Glutamatergic neuron (in vitro differentiated cells): ENCODE results near the gene RESP18. TPM values are rescaled to one million over a fixed set of nuclear protein-coding genes. Genes with fewer than 3 reads are reported as not detected.

Source experiments
- DNase-seq: peaks from one replicate; pipeline ENCODE4 v3.0.0; 2022
- H3K27ac Mint-ChIP-seq: one replicate; pipeline ENCODE4 v1.8.0; 2020; ENCODE audit warnings: mild to moderate bottlenecking, mixed read lengths, inconsistent platforms; ENCODE audit not compliant: unreplicated experiment
- H3K27me3 Mint-ChIP-seq: one replicate; pipeline ENCODE4 v1.8.0; 2020; ENCODE audit warnings: mild to moderate bottlenecking, moderate library complexity, mixed read lengths, inconsistent platforms; ENCODE audit not compliant: unreplicated experiment
- H3K36me3 Mint-ChIP-seq: one replicate; pipeline ENCODE4 v1.8.0; 2020; ENCODE audit warnings: mild to moderate bottlenecking, mixed read lengths, inconsistent platforms; ENCODE audit not compliant: unreplicated experiment
- H3K4me1 Mint-ChIP-seq: one replicate; pipeline ENCODE4 v1.8.0; 2020; ENCODE audit warnings: mild to moderate bottlenecking, low read depth, mixed read lengths, inconsistent platforms; ENCODE audit not compliant: unreplicated experiment
- H3K4me3 Mint-ChIP-seq: one replicate; pipeline ENCODE4 v1.8.0; 2020; ENCODE audit warnings: mild to moderate bottlenecking, mixed read lengths, inconsistent platforms; ENCODE audit not compliant: unreplicated experiment
- H3K9me3 Mint-ChIP-seq: one replicate; pipeline ENCODE4 v1.8.0; 2020; ENCODE audit warnings: mild to moderate bottlenecking, moderate library complexity, mixed read lengths, inconsistent platforms; ENCODE audit not compliant: unreplicated experiment
- CTCF ChIP-seq: fragments of 200-600 bp; sonication (generic); IDR thresholded peaks from one replicate; pipeline ENCODE4 v1.5.0; 2021; ENCODE audit not compliant: partially characterized antibody, unreplicated experiment
- total RNA-seq: library from RNA; stranded (reverse); fragmentation: NEBNext Ultra II Directional; extraction: Animal tissue kit (Norgen Biotek cat#: 25700); gene quantifications from one replicate; pipeline ENCODE4 v1.2.1, GENCODE V29; 2021; ENCODE audit not compliant: unreplicated experiment

RESP18 gene
- total RNA-seq, 1 donor from 2014 or later: not detected

GRCh38 chr2:219368690-219369191, 36.2 kb upstream of the RESP18 start:
- no peaks in the 10 kb centered on the region for H3K36me3 Mint-ChIP-seq
- peaks cover 4% of the 10 kb centered on the region for H3K27me3 Mint-ChIP-seq
- H3K4me1 Mint-ChIP-seq: peaks cover 2% of the 10 kb centered on the region
- TF ChIP-seq CTCF: no peak
- peaks cover 2% of the 10 kb centered on the region for H3K9me3 Mint-ChIP-seq
- no peak overlapping the region for H3K4me3 Mint-ChIP-seq
- no peak for DNase-seq
- H3K27ac Mint-ChIP-seq: no peak overlapping the region

DNA sequence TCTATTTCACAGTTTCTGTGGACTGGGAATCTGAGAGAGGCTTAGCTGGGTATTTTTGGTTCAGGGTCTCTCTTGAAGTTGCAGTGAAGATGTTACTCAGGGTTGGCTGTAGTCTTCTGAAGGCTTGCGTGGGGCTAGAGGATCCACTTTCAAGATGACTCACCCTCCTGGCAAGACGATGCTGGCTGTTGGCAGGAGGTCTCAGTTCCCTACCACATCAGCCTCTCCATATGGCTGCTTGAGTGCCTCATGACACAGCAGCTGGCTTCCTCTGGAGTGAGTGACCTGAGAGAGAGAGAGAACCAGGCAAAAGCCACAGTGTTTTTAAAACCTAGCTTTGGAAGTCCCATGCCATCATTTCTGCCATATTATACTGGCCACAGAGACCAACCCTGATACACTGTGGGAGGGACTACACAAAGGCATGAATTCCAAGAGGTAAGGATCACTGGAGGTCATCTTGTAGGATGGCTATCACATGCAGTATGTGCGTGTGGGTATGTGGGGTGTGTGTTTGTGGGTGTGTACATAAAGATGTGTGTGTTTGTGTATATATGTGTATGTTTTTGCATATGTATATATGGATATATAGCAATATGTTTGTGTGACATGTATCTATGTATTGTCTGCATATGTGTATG, 30.1 kb upstream of the RESP18 start:
- no peak for TF ChIP-seq CTCF
- H3K4me3 Mint-ChIP-seq: no peak overlapping the region
- H3K27ac Mint-ChIP-seq: peak overlapping the region; percentile 16
- DNase-seq: no peak
- peaks cover 18% of the 10 kb centered on the region for H3K27me3 Mint-ChIP-seq
- H3K4me1 Mint-ChIP-seq: peaks cover 5% of the 10 kb centered on the region
- H3K9me3 Mint-ChIP-seq: peaks cover 1% of the 10 kb centered on the region
- H3K36me3 Mint-ChIP-seq: no peaks in the 10 kb centered on the region

DNA sequence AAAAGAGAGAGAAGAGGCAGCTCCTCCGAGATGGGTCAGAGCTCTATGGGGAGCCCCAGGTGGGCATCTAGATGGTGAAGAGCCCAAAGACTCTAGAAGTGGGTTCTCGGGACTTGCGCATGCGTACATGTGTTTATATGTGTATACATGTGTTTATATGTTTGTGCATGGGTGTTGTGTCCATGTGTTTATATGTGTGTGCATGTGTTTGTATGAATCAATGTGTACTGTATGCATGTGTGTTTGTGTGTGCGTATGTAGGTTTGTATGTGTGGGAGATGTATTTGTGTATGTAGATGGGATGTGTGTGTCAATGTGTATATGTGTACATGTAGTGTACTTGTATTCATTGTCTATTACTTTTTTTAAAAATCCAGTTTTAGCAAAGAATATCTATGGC, 29.5 kb upstream of the RESP18 start:
- Mint-ChIP-seq H3K27me3 (peaks cover 18% of the 10 kb centered on the region), H3K36me3 (no peaks in the 10 kb centered on the region), H3K4me1 (peaks cover 5% of the 10 kb centered on the region), H3K9me3 (peaks cover 1% of the 10 kb centered on the region), H3K4me3 (no peak overlapping the region), H3K27ac (no peak overlapping the region)
- TF ChIP-seq CTCF: no peak
- no peak for DNase-seq

GRCh38 chr2:219358170-219359075, 25.9 kb upstream of the RESP18 start:
- no peaks in the 10 kb centered on the region for H3K36me3 Mint-ChIP-seq
- no peak for TF ChIP-seq CTCF
- peaks cover 1% of the 10 kb centered on the region for H3K9me3 Mint-ChIP-seq
- no peak overlapping the region for H3K27ac Mint-ChIP-seq
- DNase-seq: peak; percentile 47
- peaks cover 5% of the 10 kb centered on the region for H3K4me1 Mint-ChIP-seq
- H3K4me3 Mint-ChIP-seq: peak overlapping the region; percentile 82
- H3K27me3 Mint-ChIP-seq: peaks cover 19% of the 10 kb centered on the region
